Measurements from ENCODE around the gene ADAMTS13.

The ADAMTS13 gene

DNA sequence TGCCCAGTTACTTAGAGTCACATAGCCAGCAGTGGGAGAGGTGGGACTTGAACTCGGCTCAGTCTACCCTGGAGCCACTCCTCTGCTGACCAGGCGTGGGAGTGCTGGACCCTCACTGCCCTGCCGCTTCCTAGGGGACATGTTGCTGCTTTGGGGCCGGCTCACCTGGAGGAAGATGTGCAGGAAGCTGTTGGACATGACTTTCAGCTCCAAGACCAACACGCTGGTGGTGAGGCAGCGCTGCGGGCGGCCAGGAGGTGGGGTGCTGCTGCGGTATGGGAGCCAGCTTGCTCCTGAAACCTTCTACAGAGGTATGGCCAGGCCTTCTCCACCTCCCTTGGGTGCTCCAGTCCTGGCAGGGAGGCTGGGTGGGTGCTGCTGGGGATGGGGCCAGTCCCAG, 34.2 kb downstream of the ADAMTS13 start:
- no peak for DNase-seq

DNA sequence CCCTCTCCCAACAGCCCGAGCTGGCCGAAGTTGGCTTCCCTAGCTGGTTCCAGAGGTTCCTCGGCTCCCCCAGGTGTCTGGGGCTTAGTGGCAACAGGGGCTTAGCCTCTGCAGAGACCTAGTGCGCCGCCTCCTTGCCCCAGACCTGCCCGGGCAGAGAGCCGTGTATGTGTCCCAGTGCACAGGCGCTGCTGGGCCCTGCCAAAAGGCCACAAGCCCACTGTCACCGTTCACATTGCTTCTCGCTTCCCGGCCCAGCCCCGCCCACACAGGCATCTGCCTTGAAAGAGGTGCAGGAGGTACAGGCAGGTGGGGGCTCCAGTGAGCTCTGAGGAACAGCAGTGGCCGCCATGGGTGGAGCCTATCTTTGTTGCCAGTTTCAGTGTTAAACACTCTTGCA, 35.1 kb downstream of the ADAMTS13 start:
- no peak for DNase-seq

DNA sequence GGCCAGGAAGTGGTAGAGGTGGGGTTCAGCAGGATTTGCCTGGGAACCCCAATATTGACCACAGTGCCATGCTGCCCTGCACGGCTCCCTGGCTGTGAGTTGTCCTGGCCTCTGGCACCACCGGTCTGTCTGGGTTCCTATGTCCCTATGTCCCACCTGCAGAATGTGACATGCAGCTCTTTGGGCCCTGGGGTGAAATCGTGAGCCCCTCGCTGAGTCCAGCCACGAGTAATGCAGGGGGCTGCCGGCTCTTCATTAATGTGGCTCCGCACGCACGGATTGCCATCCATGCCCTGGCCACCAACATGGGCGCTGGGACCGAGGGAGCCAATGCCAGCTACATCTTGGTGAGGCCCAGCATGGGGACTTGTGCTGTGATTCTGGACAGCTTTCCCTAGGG, 35.6 kb downstream of the ADAMTS13 start:
- no peak for DNase-seq

DNA sequence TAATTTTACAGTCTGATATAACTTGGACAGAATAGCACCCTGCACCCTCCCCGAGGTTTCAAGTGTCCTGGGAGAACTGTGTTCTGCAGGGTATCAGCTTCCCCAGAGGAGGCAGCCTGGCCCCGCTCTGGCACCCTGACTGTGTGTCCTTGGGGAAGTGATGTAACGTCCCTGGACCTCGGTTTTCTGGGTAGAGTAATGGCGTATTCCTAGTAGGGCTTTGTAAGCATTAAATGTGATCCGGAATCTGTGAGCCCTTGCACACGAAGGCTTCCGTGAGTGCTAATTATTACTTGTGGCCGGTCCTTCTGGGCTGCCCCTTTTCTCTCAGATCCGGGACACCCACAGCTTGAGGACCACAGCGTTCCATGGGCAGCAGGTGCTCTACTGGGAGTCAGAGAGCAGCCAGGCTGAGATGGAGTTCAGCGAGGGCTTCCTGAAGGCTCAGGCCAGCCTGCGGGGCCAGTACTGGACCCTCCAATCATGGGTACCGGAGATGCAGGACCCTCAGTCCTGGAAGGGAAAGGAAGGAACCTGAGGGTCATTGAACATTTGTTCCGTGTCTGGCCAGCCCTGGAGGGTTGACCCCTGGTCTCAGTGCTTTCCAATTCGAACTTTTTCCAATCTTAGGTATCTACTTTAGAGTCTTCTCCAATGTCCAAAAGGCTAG, 36.6 kb downstream of the ADAMTS13 start:
- DNase-seq, result no peak

DNA sequence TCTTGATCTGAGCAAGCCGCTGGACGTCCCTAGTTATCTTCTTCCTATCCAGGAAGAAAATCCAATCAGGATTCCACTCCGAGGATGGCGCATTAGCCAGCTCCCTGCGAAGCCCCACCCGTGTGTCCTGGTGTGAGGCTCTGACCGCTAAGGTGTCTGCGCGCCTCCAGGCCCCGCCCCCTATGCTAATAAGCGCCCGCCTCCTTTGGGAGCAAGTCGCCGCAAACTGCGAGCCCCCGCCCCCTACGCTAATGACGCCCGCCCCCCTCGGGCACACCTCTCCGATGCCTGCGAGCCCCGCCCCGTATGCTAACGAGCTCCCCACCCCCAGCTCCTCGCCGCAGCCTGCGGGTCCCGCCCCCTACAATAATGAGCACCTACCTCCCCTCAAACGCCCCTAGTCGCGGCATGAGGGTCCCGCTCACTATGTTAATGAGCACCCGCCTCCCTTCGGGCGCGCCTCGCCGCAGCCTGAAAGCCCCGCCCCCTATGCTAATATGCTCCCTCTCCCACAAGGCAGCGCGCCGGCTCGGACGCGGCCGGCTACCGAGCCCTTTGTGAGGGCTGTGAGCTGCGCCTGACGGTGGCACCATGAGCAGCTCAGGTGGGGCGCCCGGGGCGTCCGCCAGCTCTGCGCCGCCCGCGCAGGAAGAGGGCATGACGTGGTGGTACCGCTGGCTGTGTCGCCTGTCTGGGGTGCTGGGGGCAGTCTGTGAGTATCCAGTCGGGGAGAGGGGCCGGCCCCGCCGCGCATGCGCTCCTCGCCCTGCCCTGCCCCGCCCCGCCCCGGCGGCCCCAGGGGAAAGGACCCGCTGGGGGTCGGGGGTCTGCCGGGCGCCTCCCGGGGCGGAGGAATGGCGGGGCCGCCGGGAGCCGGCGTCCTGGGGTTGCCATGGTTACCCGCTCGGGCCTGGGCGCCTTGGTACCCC, 37.6 kb downstream of the ADAMTS13 start, which contains the start of gene CACFD1:
TSS of gene CACFD1 (plus strand) at position 503 of the 929 bp plus-strand sequence. CDS start at position 592, 89 bp downstream.
- DNase-seq, result peak; percentile 90

DNA sequence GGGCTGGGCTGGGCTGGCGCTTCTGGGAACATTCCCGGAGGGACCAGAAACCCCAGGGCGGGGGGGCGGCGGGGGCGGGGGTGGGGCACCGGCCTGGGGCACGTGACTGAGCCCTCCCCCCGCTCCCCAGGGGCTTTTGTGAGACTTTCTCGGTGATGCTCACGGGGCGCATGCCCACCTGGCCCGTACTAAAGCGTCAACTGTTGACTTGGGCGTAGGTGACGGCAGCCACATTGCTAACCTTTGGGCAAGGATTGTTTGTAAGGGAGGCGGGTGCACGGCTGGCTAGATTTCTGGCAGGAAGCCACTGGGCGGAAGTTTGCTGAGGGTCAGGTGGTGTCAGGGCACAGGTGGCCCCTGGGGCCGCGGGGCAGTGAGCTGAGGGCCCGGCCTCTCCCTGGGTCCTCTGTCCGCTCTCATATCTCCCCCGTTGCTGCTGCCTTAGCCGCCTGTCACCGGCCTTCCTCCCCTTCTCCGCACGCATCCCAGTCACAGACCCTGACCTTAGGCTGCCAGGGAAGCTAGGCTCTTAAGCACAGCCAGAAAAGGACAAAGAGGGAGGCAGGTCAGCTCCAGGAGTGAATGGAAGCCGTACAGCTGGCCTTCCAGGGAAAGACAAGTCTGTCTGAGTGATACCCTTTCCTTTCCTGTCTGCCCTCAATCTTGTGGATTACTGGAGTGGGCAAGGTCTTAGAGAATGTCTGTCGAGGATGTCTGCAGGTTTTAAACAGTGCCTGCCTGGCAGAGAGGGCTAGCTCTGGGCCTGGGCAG, 38.4 kb downstream of the ADAMTS13 start:
- DNase-seq, result peak; percentile 39

DNA sequence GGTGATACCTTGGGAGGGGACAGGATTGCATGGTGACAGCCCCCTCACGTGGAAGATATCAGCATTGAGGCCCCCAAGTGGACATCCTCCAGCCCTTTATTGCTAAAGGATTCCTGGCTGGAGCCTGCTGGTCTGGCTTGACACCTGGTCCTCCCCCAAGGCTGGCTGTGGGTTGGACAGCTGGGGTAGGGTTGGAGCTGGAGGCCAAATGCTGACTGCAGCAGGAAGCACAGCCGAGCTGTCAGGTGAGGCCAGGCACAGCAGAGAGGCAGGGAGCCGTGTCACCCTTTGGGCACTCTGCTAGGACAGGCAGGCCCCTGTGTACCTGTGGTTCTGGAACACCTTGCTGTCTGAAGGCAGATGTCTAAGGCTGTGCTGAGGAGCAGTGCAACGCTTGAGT, 39.8 kb downstream of the ADAMTS13 start:
- DNase-seq, result no peak

DNA sequence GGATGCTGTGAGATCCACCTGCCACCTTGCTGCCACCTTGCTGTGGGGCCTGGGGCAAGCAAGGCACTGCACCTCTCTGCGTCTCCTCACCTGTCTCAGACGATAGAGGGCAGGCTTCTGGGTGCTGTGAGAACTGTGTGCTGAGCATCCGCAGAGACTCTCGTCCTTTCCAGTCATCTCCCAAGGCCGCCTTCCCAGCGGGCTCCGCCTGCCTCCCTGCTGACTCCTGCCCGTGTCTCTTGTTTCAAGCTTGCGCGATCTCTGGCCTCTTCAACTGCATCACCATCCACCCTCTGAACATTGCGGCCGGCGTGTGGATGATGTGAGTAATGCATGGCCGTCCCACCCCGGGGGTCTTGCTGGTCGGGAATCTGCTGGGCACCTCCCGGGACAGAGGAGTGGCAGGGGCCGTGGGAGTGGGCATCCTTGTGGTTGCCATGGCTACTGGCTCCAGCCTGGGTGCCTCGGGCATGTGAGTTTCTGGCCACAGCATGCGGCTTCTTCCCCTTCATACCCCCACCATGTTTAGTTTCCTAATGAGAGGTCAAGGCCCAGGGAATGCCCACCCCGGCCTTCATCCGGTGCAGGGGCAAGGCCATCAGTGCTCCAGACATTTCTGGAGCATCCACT, 41.2 kb downstream of the ADAMTS13 start:
- no peak for DNase-seq

DNA sequence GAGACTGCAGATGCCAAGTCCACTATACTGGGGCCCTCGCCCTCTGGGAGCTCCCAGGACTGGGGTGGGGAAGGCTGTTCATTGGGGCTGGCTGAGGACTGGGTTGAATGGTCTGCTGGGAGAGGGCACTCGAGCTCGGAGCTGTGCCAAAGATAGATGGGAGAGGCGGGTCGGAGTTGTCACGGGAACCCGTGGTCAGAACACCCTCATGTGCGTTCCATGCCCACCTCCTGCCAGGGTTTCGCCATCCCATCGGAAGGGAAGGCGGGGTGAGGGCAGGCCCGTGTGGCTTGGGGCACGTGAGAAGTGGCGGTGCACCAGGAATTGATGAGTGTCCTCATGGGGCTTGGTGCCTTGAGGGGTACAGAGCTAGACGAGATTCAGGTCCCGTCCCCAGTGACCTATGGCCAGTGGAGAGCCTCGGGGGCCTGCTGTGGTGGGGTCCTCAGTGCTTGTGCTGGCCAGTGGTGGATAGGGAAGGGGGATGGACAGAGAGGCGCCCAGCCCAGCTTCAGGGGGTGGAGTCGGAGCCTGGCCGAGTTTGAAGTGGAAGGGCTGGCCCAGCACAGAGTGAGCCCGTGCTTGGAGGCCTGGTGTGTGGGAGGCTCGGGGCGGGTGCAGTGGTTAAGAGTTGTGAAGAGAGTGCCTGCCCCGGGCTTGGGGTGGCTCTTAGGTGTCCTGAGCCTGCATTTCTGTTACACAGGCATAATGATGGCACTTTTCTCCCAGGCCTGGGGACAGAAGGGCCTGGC, 41.9 kb downstream of the ADAMTS13 start:
- no peak for DNase-seq

DNA sequence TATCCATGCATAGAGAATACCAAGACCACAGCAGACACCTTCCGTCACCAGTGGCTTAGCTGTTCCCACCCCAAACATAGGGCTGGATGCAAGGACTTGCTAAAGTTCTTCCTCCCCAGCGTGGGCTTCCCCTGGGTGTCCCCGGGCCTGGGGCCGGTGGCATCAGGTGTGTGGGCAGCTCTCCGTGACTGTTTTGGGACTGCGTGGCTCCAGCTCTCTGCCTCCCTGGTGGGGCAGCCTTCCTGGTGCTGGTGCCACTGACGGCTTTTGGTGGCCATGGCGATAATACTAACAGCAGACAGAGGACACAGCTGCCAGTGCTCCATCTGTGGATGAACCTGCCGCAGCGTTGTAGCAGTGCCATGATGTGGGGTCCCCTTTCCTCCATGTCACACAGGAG, 42.5 kb downstream of the ADAMTS13 start:
- DNase-seq, result no peak

DNA sequence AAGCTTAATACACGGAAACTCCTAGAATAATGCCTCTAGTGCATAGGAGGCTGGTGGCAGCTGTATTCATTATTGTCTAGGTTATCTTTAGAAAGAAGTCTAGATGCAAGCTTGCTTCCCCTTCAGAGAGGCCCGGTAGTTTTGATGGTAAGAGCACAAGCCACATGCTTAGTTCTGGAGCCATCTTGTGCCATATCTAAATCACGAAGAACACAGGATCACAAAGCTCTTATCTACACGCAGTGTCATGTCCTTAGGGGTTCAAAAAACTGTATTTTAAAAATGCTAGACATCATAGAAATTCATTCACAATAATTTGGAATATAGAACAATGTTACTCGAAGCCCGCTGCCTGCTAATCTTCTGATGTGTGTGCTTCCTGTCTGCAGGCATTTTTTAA, 43.8 kb downstream of the ADAMTS13 start:
- no peak for DNase-seq

DNA sequence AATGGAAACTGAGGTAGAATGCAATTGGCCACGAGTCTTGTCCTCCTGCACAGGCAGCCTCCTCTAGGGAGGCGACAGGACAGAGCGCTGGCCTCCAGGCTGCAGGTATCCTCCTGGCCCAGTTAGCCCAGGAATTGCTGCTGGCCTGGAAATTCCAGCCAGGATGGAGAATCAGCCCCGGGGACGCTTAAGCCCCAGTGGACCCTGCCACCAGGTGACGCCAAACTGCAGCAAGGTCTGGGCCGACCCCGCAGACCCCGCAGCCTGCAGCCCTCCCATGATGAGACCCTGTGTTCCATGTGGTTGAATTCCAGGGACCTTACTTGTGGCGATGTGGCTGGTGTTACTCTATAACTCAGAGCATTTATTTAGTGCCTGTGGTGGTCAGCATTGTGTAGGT, 44.9 kb downstream of the ADAMTS13 start:
- DNase-seq, result no peak

DNA sequence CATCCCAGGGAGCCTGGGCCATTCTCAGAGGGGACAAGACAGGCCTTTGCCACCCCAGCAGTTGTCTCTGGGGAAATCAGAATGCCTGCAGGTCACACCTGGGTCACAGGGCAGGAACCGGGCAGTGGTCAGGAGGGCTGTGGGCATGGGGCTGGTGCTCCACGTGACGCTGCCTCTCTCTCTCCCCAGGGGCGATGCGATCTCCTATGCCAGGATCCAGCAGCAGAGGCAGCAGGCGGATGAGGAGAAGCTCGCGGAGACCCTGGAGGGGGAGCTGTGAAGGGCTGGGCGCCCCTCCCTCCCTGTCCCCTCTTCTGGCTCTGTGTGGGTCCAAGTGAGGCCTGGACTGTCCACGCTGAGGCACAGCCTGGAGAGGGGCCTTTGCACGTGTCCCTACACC, 46.2 kb downstream of the ADAMTS13 start:
- DNase-seq, result no peak

DNA sequence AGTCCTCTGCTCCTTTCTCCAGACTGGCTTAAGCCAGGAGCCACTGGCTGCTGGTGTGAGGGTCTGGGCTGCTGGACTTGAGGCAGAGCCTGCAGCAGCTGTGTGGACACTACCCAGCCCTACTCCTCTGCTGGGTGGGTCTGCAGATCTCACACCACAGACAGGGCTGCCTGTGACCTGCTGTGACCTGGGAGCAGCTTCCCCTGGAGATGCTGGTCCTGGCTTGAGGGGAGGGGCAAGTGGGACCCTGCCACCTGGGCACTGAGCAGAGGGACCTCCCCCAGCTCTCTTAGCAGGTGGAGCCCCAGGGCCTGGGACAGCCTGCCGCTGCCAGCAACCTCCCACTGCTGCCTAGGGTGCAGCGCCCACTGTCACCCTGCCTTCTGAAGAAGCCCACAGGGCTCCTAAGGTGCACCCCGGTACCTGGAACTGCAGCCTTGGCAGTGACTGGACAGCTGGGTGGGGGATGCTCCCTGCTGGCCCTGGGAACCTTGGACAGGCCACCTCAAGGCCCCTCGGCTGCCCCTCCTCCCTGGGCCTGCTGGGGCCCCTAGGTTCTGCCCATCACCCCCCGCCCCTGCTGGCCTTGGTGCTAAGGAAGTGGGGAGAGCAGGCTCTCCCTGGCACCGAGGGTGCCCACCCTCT, 46.7 kb downstream of the ADAMTS13 start:
- no peak for DNase-seq

DNA sequence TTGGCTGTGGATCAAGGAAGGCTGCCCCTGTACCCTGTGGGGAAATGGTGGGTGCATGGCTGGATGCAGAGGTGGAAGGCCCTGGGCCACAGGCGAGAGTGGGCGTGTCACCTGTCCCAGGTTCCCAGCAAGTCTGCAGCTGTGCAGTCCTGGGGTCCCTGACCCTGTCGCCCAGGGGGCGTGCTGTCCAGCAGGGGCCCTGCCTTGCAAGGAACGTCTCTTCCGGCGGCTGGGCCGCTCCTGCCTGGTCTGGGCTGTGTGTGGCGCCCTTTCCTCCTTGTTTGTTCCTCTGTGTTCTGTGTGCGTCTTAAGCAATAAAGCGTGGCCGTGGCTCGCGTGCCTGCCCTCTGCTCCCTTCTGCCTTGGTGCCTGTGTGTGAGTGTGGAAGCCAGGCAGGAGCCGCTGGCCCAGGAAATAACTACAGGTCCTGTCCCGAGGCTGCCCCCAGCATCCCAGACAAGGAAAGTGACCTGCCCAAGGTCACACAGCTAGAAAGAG, 48.3 kb downstream of the ADAMTS13 start:
- DNase-seq, result no peak

DNA sequence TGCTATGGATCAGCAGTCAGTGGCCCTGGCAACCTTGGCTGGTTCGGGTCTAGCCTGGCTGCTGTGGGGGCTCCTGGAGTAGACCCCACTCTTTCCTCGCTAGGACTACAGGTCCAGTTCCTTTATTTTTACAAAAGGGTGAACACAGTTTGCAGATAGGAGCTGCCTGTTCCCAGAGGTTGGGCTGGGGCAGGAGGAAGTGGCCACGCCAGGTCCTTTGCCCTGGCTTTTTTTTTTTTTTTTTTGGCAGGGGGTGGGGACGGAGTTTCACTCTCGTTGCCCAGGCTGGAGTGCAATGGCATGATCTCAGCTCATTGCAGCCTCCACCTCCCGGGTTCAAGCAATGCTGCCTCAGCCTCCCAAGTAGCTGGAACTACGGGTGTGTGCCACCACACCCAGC, 48.8 kb downstream of the ADAMTS13 start:
- DNase-seq, result no peak

DNA sequence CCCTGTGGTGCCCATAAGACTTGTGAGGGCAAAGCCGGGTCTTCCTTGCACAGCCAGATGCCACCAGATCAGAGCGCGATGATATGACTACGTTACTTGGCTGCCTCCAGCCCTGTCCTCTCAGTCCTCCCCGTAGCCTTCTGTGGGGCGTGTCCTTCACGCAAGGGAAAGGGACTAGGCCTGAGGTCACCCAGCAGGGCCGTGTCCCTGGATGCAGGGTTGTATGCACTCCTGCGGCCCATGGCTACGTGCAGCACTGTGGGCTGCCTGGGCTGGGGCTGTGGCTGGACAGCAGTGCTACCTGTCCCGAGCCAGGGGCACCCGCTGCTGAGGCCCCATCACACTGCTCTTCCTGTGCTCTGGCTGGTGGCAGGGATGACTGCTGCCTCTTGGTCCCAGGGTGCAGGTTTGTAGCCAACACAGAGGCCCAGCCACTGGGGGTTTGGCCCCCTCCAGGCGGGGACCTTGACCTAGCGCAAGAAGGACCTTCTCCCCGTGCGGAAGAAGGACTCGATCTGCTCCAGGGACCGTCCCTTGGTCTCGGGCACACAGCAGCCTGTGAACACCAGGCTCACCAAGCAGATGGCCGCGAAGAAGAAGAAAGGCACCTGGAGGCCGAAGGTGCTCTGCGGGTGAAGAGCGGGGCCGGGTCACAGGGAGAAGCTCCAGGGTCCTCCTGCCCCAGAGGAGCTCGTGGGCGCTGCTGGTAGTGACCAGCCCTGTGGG, 49.5 kb downstream of the ADAMTS13 start:
- DNase-seq, result no peak

DNA sequence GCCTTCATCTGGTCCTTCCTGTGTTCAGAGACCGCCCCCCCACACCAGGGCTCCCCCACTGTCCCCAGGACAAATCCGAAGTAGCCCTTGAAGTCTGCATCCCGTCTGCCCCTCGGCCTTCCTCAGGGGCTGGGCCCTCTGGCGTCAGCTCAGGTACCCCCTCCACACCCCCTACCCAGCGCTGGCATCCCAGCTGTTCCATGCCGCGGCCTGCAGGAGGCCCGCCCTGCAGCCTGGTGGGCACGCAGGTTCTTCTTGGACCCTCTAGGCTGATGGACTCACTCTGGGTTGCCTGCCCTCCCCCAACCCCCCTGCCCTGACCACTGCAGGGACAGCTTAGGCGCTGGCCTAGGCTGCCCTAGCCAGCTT, 50.1 kb downstream of the ADAMTS13 start:
- no peak for DNase-seq

DNA sequence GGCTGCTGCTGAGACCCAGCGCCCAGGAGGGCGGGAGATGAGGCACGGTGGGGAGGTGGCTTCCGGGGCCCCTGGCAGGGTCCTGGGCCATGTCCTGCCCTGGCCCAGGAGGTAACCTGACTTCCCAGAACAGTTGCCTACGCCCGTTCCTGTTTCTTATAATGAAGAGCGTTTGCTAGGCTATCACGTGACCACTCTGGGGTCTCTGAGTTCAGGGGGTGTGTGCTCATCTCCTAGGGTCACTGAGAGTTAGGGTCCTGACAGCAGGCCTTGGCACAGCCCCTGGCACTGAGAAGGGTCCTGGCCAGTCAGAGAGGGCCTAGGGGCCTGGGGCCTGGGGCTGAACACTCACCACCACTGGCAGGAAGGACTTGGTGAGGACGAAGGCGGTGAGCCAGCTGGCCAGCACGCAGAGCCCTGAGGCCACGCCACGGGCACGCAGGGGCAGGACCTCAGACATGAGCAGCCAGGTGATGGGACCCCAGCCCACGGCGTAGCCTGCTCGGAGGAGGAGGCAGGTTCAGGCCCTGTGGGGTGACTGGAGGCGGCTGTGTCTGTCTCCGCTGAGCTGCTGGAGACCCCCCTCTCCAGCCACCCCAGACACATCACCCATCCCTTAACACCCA, 50.7 kb downstream of the ADAMTS13 start:
- no peak for DNase-seq

DNA sequence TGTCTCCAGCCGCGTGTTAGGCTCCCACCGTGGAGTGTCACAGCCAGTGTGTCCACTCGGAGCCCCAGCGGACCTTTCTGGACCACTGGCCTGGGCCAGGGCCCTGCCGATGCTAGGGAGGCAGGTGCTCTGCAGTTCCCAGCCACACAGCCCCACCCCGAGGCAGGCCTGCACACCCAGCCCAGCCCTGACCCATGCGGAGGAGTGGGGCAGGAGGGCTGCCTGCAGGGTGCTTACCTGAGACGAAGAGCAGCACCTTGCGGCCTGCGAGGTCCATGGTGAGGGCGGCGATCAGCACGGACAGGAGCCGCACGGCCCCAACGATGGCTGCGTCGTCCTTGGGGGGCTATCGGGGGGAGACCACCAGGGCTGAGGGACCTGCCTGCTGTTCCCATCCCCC, 51.6 kb downstream of the ADAMTS13 start:
- DNase-seq, result no peak

All from CD4-positive, alpha-beta T cell treated with Interleukin-4 for 4 hours (primary cell).